ENCODE measurements around the gene PRAMEF2.
"Not testable (repeated sequence)": the region's sequence is repeated elsewhere in the genome, so short reads cannot be mapped to it uniquely, and the experiment has no call there.

- TF ChIP-seq, protein P1, sequence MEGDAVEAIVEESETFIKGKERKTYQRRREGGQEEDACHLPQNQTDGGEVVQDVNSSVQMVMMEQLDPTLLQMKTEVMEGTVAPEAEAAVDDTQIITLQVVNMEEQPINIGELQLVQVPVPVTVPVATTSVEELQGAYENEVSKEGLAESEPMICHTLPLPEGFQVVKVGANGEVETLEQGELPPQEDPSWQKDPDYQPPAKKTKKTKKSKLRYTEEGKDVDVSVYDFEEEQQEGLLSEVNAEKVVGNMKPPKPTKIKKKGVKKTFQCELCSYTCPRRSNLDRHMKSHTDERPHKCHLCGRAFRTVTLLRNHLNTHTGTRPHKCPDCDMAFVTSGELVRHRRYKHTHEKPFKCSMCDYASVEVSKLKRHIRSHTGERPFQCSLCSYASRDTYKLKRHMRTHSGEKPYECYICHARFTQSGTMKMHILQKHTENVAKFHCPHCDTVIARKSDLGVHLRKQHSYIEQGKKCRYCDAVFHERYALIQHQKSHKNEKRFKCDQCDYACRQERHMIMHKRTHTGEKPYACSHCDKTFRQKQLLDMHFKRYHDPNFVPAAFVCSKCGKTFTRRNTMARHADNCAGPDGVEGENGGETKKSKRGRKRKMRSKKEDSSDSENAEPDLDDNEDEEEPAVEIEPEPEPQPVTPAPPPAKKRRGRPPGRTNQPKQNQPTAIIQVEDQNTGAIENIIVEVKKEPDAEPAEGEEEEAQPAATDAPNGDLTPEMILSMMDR (IDR thresholded peaks at IDR 0.05) = not testable (repeated sequence)
- TF ChIP-seq EP300, POLR2A (IDR thresholded peaks at IDR 0.05): not testable (repeated sequence)
Measured at GRCh38 chr1:12831310-12831709, 25.6 kb upstream of the PRAMEF2 start, which contains the start of gene PRAMEF11.
